H1 (cell line): Measurements from ENCODE around the gene BCLAF3. TPM values are rescaled to one million over a fixed set of nuclear protein-coding genes. Genes with fewer than 3 reads are reported as not detected.

Source experiments
- CTCF ChIA-PET: fragments of 300-600 bp; sonication (Branson Sonifier 250); formaldehyde crosslinking; loops from one replicate; lab custom pipeline; 2021; ENCODE audit not compliant: partially characterized antibody; lab: Charles Lee
- POLR2A ChIA-PET: fragments of 300-600 bp; sonication (Branson Sonifier 250); formaldehyde crosslinking; loops from one replicate; lab custom pipeline; 2021; ENCODE audit warnings: inconsistent platforms; ENCODE audit not compliant: partially characterized antibody; lab: Charles Lee
- DNase-seq, 2 experiments: peaks; one replicate each; pipeline versions ENCODE4 v3.0.0 to v3.0.0-alpha.2; 2010 to 2022; ENCODE audit warnings: low spot score in 2 of 2, low read depth in 1 of 2, mixed read lengths in 1 of 2
- FAIRE-seq: peaks from 2 replicates; lab custom pipeline; 2011; peaks lifted over from hg19 to GRCh38; lab: Jason Lieb, UNC
- H2AFZ ChIP-seq: 2 replicates; pipeline ENCODE4 v1.8.1; 2012; ENCODE audit warnings: low read length, inconsistent platforms
- H2AK5ac ChIP-seq: 2 replicates; pipeline ENCODE4 v1.6.1; 2013; ENCODE audit warnings: low read depth, low read length
- H2BK120ac ChIP-seq: replicated peaks from 2 replicates; pipeline ENCODE3; 2013; ENCODE audit warnings: low read depth, low read length, inconsistent platforms
- H2BK12ac ChIP-seq: 2 replicates; pipeline ENCODE4 v1.6.1; 2013; ENCODE audit warnings: low read depth, low read length
- H2BK15ac ChIP-seq: 2 replicates; pipeline ENCODE4 v1.6.1; 2013; ENCODE audit warnings: low read length
- H2BK20ac ChIP-seq: 2 replicates; pipeline ENCODE4 v1.6.1; 2013; ENCODE audit warnings: low read length
- H2BK5ac ChIP-seq: 2 replicates; pipeline ENCODE4 v1.6.1; 2013; ENCODE audit warnings: low read depth, low read length
- H3K14ac ChIP-seq: 2 replicates; pipeline ENCODE4 v1.6.1; 2013; ENCODE audit warnings: inconsistent platforms; ENCODE audit not compliant: insufficient read length
- H3K18ac ChIP-seq: 2 replicates; pipeline ENCODE4 v1.6.1; 2013; ENCODE audit warnings: low read length; ENCODE audit errors: extremely low read depth
- H3K23ac ChIP-seq: 2 replicates; pipeline ENCODE4 v1.6.1; 2013; ENCODE audit warnings: inconsistent platforms; ENCODE audit not compliant: insufficient read length
- H3K23me2 ChIP-seq: 2 replicates; pipeline ENCODE4 v1.6.1; 2013; ENCODE audit warnings: low read depth, low read length
- H3K27ac ChIP-seq: 2 replicates; pipeline ENCODE4 v1.6.1; 2011; ENCODE audit warnings: low read depth, low read length, inconsistent platforms
- H3K27me3 ChIP-seq, 4 experiments: replicated peaks in 1 of 4; 1 replicate in 1 of 4; 2 replicates in 3 of 4; pipeline versions ENCODE4 v1.6.1 to v1.8.1; 2011 to 2013; ENCODE audit warnings: low read length in 3 of 4, mild to moderate bottlenecking in 3 of 4, inconsistent platforms in 2 of 4, mixed read lengths in 2 of 4, moderate library complexity in 1 of 4; ENCODE audit not compliant: control insufficient read depth in 3 of 4, insufficient read depth in 3 of 4; ENCODE audit errors: extremely low read depth in 1 of 4
- H3K36me3 ChIP-seq, 4 experiments: 2 replicates each; pipeline versions ENCODE4 v1.6.1 to v1.8.1; 2011 to 2013; ENCODE audit warnings: mild to moderate bottlenecking in 4 of 4, low read length in 3 of 4, moderate library complexity in 2 of 4, control low read depth in 1 of 4, inconsistent platforms in 1 of 4; ENCODE audit not compliant: insufficient read depth in 4 of 4, control insufficient read depth in 2 of 4
- H3K4ac ChIP-seq: replicated peaks from 2 replicates; pipeline ENCODE3; 2013; ENCODE audit warnings: low read length, low read depth, mixed read lengths, inconsistent platforms; ENCODE audit not compliant: insufficient read length
- H3K4me1 ChIP-seq, 4 experiments: replicated peaks in 1 of 4; 1 replicate in 1 of 4; 2 replicates in 3 of 4; pipeline versions ENCODE4 v1.6.1 to v1.8.1; 2011 to 2013; ENCODE audit warnings: low read length in 3 of 4, inconsistent platforms in 2 of 4, mixed read lengths in 1 of 4; ENCODE audit not compliant: insufficient read depth in 4 of 4, control insufficient read depth in 3 of 4
- H3K4me2 ChIP-seq, 2 experiments: 2 replicates each; pipeline versions ENCODE4 v1.6.1 to v1.8.1; 2011 to 2013; ENCODE audit warnings: low read depth in 2 of 2, low read length in 2 of 2, control low read depth in 1 of 2, inconsistent platforms in 1 of 2, mild to moderate bottlenecking in 1 of 2; ENCODE audit not compliant: insufficient read depth in 1 of 2
- H3K4me3 ChIP-seq, 4 experiments: fragments of 200-600, 300-600 bp in 1 of 4; sonication (generic), shearing (Covaris generic), sonication (Bioruptor Twin) in 1 of 4; 2 replicates each; pipeline versions ENCODE4 v1.5.1 to v1.8.1; 2011 to 2016; ENCODE audit warnings: low read length in 4 of 4, low read depth in 3 of 4, control low read depth in 2 of 4, inconsistent platforms in 2 of 4, mild to moderate bottlenecking in 2 of 4, mixed read lengths in 1 of 4, moderate library complexity in 1 of 4; ENCODE audit not compliant: insufficient read depth in 2 of 4; ENCODE audit errors: extremely low read depth in 1 of 4
- H3K56ac ChIP-seq: replicated peaks from 2 replicates; pipeline ENCODE3; 2013; ENCODE audit warnings: low read depth, mild to moderate bottlenecking, mixed read lengths, low read length, inconsistent platforms; ENCODE audit not compliant: insufficient read length
- H3K79me1 ChIP-seq: 2 replicates; pipeline ENCODE4 v1.6.1; 2013; ENCODE audit warnings: low read depth, low read length, control low read depth
- H3K79me2 ChIP-seq, 2 experiments: 2 replicates each; pipeline versions ENCODE4 v1.6.1 to v1.8.1; 2012 to 2013; ENCODE audit warnings: low read length in 2 of 2, mild to moderate bottlenecking in 2 of 2, inconsistent platforms in 1 of 2; ENCODE audit not compliant: insufficient read depth in 2 of 2, control insufficient read depth in 1 of 2
- H3K9ac ChIP-seq, 4 experiments: replicated peaks in 1 of 4; 1 replicate in 1 of 4; 2 replicates in 3 of 4; pipeline versions ENCODE4 v1.6.1 to v1.8.1; 2011 to 2013; ENCODE audit warnings: low read depth in 3 of 4, low read length in 3 of 4, control low read depth in 2 of 4, mild to moderate bottlenecking in 2 of 4, moderate library complexity in 2 of 4, inconsistent platforms in 1 of 4; ENCODE audit errors: extremely low read depth in 1 of 4
- H3K9me3 ChIP-seq, 2 experiments: 2 replicates each; pipeline versions ENCODE4 v1.6.1 to v1.8.1; 2012 to 2013; ENCODE audit warnings: mild to moderate bottlenecking in 2 of 2, moderate library complexity in 2 of 2, control low read depth in 1 of 2, inconsistent platforms in 1 of 2, low read depth in 1 of 2, low read length in 1 of 2, mixed read lengths in 1 of 2; ENCODE audit not compliant: insufficient read depth in 2 of 2
- H4K20me1 ChIP-seq, 2 experiments: replicated peaks in 1 of 2; 2 replicates each; pipeline versions ENCODE3 to v1.8.1; 2011 to 2013; ENCODE audit warnings: inconsistent platforms in 2 of 2, low read length in 2 of 2, mild to moderate bottlenecking in 1 of 2; ENCODE audit not compliant: insufficient read depth in 2 of 2, control insufficient read depth in 1 of 2
- H4K5ac ChIP-seq: 2 replicates; pipeline ENCODE4 v1.6.1; 2013; ENCODE audit warnings: low read length, low read depth, mixed read lengths, inconsistent platforms; ENCODE audit not compliant: insufficient read length
- H4K8ac ChIP-seq: 2 replicates; pipeline ENCODE4 v1.8.0; 2013; ENCODE audit warnings: mild to moderate bottlenecking, moderate library complexity, low read length, inconsistent platforms; ENCODE audit not compliant: insufficient read depth; ENCODE audit errors: extremely low read depth
- H4K91ac ChIP-seq: replicated peaks from 2 replicates; pipeline ENCODE3; 2013; ENCODE audit warnings: low read length, mixed read lengths, inconsistent platforms; ENCODE audit not compliant: insufficient read length
- BCL11A ChIP-seq, 2 experiments: IDR thresholded peaks; one replicate each; pipeline ENCODE4 v1.6.1; 2011; ENCODE audit warnings: low read depth in 2 of 2, low read length in 2 of 2, mild to moderate bottlenecking in 2 of 2
- CREB1 ChIP-seq: IDR thresholded peaks from 2 replicates; pipeline ENCODE4 v1.6.1; 2012; ENCODE audit warnings: inconsistent platforms
- CTBP2 ChIP-seq: IDR thresholded peaks from 2 replicates; pipeline ENCODE4 v1.7.0; 2011; ENCODE audit warnings: borderline replicate concordance, mild to moderate bottlenecking, moderate library complexity, mixed read lengths, low read length; ENCODE audit not compliant: insufficient read depth, insufficient read length
- KDM4A ChIP-seq: IDR thresholded peaks from one replicate; pipeline ENCODE4 v1.7.1; 2012; ENCODE audit warnings: low read depth, mild to moderate bottlenecking, moderate library complexity, low read length, inconsistent platforms; ENCODE audit not compliant: severe bottlenecking
- POU5F1 ChIP-seq: IDR thresholded peaks from 2 replicates; pipeline ENCODE4 v1.6.1; 2011; ENCODE audit warnings: low read depth, mild to moderate bottlenecking, low read length, moderate library complexity
- RXRA ChIP-seq: IDR thresholded peaks from 2 replicates; pipeline ENCODE4 v1.6.1; 2011; ENCODE audit warnings: low read depth, mild to moderate bottlenecking, low read length, moderate library complexity; ENCODE audit not compliant: insufficient read depth
- WGBS, 2 experiments: shearing (Covaris generic) in 1 of 2; methylation state at CpG; one replicate each; pipeline versions ENCODE4 v1.1.6 to v1.1.7; 2013 to 2015; ENCODE audit warnings: low lambda C conversion rate in 2 of 2, mixed read lengths in 2 of 2, inconsistent platforms in 1 of 2, low coverage in 1 of 2, missing lambda C conversion rate in 1 of 2; ENCODE audit not compliant: insufficient replicate concordance in 2 of 2, insufficient coverage in 1 of 2, insufficient read length in 1 of 2; ENCODE audit errors: extremely low coverage in 1 of 2, missing lambda C conversion rate in 1 of 2; 5-methylcytosine and 5-hydroxymethylcytosine counted together
- polyA plus RNA-seq, 7 experiments: library from polyadenylated mRNA; depleted of rRNA in 3 of 7; stranded (reverse) in 5 of 7; unstranded in 2 of 7; fragments of >200 nt in 5 of 7; fragments of 200-250 nt in 2 of 7; gene quantifications; 1 replicate in 5 of 7; 2 replicates in 1 of 7; 4 replicates in 1 of 7; pipeline versions ENCODE4 v1.2.1 to v1.2.3, GENCODE V29; 2011 to 2013; ENCODE audit warnings: missing spikeins in 2 of 7, mixed read lengths in 2 of 7
- total RNA-seq: library from RNA; stranded (reverse); fragmentation: NEBNext Ultra II Directional; extraction: Animal tissue kit (Norgen Biotek cat#: 25700); gene quantifications from 2 replicates; pipeline ENCODE4 v1.2.1, GENCODE V29; 2021

The BCLAF3 gene
- total and polyA plus RNA-seq, 2 of the 8 experiments (the other 6 are each of a cell fraction or from before 2014, with no cell fraction given): 1.3 to 9.0 TPM

GRCh38 chrX:19947612-19948011 is 43.2 kb downstream of the BCLAF3 start:
- no peaks in the 10 kb centered on the region for H3K9me3 ChIP-seq
- no peak for FAIRE-seq
- CTCF ChIA-PET: no interaction called here
- no peak overlapping the region for H2BK15ac ChIP-seq
- H3K18ac ChIP-seq: no peak overlapping the region
- no peak overlapping the region for H2BK5ac ChIP-seq
- no peak overlapping the region for H2BK20ac ChIP-seq
- no peak overlapping the region for H3K9ac ChIP-seq
- DNase-seq: no peak
- POLR2A ChIA-PET: no interaction called here
- no peaks in the 10 kb centered on the region; a peak in 1 of 8 replicates for H3K36me3 ChIP-seq
- H4K8ac ChIP-seq: no peak overlapping the region
- 89% methylated on average over 1 of the region's 1 CpG; no CpG with 5 or more reads in 1 of the 2 experiments for WGBS, 2 experiments
- H3K4ac ChIP-seq: no peak overlapping the region
- H2BK120ac ChIP-seq: no peak overlapping the region
- H3K27me3 ChIP-seq: no peaks in the 10 kb centered on the region
- H3K79me2 ChIP-seq: no peaks in the 10 kb centered on the region
- no peak overlapping the region for H3K56ac ChIP-seq
- H3K27ac ChIP-seq: no peak overlapping the region
- no peak overlapping the region for H3K23ac ChIP-seq
- no peak overlapping the region for H4K91ac ChIP-seq
- H3K4me1 ChIP-seq: no peaks in the 10 kb centered on the region
- no peak overlapping the region for H3K4me3 ChIP-seq
- H2AK5ac ChIP-seq: no peak overlapping the region
- no peak overlapping the region for H4K5ac ChIP-seq
- no peaks in the 10 kb centered on the region for H3K23me2 ChIP-seq
- H3K4me2 ChIP-seq: no peak overlapping the region
- H2BK12ac ChIP-seq: no peak overlapping the region
- no peak overlapping the region for H2AFZ ChIP-seq
- H4K20me1 ChIP-seq: no peaks in the 10 kb centered on the region
- H3K14ac ChIP-seq: no peak overlapping the region
- no peaks in the 10 kb centered on the region for H3K79me1 ChIP-seq
- no peak for TF ChIP-seq RXRA
- TF ChIP-seq BCL11A (IDR thresholded peaks at IDR 0.05; ENCODE audit: low read depth in 2 of 2, low read length in 2 of 2): no peak
- TF ChIP-seq KDM4A: no peak
- no peak for TF ChIP-seq CTBP2
- TF ChIP-seq CREB1: no peak
- TF ChIP-seq POU5F1: no peak
